NCI-H128 (cell line): ENCODE results near the gene NCAM1.

Experiments used
- DNase-seq: peaks from one replicate; lab custom pipeline; 2025; ENCODE audit not compliant: unreplicated experiment; lab: John Stamatoyannopoulos, UW

NCAM1 gene

DNA sequence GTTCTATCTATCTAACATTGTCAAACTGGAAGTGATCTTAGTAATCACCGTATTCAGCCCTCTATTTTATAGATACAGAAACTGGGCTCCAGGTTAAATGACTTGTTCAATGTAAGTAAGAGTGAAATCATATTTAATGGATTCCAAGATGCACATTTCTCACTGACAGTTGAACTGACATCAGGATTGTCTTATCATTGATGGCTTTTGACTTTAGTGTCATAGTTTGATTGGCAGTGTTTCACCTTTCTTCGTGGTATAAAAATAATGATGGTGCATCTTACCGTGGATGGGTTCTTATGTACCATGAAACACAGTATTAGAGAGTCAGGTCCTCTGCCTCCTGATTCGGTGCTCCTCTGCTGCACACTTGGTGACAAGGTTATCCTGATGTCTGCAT is 123.1 kb downstream of the NCAM1 start:
- no peak for DNase-seq

DNA sequence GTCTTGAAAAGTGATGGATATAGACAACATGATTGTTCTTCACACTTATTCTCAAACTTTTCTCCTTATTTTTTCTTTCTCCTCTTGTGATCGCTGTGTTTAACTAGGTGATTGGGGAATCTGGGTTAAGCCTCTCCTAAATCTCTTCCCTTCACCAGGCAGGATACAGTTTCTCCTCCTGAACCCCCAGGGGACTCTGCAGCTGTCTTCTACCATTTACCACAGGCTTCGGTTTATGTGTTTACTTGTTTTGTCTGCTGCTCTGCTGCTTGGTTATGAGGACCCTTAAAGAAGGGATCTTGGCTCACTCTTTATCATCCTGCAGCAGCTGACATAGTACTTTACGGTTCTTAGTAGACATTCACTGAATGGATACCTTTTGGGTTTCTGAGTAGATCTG is 124.2 kb downstream of the NCAM1 start:
- no peak for DNase-seq

DNA sequence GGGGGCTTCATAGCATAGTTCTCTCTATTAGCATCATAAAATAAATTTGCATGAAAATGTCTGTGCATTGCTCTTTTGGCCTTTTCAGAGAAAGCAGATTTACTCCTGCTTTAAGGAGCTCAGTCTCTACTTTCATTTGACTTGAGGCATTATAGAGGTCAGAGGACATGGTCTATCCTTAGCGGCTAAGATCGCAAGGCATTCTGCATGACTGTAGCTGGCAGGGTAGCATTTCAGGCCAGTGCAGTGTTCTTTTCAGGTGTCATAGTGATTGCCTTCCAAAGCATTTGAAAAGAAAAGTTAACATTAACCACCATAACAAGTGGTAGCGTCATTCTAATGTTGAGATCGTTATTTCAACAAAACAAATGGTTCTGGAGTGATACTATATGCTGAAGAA is 126.5 kb downstream of the NCAM1 start:
- no peak for DNase-seq

DNA sequence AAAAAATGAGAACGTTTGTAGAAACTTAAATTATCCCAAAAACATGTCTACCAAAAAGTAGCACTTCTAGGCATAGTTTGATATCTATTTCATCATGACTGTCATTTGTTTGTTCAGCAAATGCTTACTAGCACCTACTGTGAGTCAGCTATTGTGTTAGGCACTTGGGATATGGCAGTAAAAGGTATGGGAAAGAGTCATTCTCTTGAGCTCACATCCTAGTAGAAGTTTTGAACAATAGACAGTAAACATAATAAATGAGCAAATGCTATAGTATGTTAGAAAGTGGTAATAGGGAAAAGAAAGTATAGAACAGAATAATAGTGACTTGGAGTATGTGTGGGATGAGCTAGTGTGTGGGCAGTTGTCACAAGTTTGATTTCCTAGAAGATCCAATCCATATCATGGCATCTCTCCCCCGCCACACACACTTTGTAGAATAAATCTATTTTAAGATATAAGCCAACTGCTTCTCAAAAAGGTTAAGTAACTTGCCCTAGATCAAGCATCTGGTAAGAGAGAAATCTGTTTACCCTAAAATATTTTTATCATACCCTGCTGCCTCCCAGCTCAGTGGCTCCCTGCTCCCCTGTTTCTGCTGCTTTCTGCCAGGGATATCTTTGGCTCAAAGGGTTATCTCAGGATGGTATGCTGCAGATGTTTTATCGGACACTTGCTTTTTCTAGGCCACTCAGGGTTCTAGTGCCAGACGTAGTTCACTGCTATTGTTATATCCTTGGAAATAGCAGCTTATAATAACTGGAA is 129.7 kb downstream of the NCAM1 start:
- DNase-seq, result no peak

DNA sequence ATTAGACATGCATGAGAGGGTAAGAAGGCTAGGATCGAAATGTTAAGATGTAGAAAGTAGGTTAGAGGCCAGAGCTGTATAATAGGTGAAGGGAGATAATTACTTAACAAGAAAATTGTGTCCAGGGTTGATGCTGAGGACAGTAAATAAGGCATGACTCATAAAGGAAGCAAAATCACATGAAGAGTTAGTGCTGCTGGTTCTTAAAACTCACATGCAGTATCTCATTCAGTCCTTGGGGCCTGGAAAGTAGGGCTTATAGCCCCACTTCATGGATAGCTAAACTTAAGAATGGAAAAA is 130.2 kb downstream of the NCAM1 start:
- DNase-seq, result no peak

DNA sequence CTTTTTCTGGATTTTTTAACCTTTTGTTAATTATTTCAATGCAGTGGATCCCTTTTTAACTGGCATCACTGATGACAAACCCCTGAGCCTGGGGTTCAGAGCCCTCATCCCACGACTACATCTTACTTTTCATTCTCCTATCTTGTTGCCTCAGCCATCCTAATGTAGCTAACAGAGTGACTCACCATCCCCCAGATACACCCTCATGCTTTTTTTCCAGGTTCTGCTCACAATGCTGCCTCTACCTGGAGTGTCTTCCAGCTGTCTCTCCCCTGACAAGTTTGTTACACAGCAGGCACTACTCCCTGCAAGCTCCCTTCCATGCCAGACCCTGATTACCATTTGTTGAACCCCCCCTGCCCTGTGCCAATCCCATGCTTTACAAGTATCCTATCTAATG is 135.4 kb downstream of the NCAM1 start:
- DNase-seq, result no peak

DNA sequence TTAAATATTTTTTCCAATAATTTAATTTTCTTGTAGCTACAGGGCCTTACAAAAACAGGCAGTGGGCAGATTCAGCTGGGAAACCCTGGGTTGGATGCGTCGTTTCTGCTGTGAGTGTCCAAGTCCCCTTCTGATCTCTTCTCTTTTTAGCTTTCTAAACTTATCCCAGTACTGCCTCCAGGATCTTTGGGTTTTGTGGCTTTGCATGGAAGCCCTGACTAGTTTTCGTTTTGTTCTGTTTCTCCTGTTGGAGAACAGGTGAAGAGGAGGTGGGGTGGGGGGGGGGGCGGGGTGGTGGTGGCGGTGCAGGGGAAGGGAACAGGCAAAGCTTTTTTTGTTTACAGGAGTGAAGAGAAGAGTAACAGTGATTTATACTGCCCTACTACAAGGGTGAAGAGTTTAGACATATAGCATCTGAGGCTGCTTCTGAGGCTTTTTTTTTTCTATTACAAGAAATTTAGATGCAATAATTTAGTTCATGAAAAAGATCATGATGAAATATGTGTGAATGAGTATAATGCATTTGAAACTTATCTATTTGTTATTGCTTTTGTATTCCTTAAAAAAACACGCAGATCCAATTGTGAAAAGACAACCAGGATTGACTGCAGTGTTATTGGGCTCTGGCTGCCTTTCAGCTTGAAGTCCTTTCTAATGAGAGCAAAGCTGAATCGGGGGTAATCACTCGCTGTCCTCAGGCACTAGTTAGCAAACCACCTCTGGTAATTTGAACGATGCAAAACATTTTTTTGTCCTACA is 142.9 kb downstream of the NCAM1 start:
- DNase-seq, result no peak

DNA sequence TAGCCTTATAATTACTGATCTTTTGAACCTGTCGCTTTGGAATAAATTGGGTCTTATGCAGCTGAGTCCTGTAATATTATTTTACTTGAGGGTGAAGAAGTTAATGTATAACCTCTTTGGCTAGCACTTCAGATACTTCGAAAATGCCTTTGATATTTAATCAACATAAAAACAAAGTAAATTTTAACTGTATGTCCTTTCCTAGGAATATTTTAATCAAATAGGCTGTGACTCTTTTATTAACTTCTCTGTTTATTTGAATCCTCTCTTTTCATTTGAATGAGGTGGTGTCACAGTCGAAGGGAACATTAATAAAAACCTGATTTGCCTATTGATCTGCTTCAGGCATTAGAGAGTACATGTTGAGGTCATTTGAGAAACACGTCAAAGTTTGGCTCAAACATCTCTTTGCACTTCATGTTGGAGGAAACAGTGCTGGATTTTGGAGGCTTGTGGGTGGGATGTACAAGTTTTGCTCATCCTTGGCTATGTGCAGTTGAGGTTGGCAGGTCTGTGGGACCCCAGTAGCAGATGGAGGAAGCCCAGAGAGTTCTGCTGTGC is 143.6 kb downstream of the NCAM1 start:
- DNase-seq, result no peak

DNA sequence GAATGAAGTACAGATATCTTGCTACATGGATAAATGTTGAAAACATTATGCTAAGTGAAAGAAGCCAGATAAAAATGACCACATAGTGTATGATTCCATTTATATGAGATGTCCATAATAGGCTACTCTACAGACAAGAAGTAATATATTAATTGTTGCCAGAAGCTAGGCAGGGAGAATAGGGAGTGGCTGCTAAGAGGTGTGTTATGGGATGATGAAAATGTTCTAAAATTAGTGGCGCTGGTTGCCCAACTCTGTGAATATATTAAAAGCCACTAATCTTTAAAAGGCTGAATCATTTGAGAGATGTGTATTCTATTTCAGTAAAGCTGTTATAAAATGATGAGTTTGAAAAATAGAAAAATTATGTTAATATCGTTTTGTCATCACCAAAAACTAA is 144.4 kb downstream of the NCAM1 start:
- DNase-seq, result no peak

DNA sequence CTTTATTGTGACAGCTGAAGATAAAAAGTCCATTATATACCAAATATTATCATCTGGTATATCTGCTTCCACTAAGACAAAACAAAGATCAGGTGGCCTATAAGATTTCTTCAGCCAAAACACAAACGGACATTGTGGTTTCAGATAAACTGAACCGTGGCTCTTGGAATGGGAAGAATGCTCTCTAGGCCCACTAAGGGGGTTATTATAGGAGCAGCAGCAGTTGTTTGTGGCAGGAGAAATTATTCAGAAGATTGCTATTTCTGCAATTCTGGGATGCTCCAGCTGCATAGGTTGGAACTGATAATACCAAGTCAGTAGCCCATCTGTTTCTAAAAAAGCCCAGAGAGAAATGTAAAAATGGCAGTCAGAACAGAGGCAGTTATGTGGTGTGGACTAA is 145.3 kb downstream of the NCAM1 start:
- DNase-seq, result no peak

DNA sequence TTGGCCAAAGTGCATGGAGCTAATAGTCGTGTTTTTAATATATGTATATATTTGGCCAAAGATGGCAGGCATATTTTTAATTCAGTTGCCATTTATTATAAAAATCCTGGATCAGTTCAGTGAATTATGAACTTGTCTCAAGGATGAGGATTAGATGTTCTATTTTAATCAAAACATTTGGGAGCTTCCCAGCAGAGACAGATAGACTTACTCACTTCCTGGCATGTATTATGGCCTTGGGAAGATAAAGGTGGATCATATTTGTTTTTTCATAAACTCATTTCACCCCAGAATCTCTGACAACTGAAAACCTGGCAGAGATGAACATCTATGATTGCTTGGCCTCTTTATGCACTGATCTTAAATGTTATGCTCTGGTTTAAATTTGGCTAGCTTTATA is 148.8 kb downstream of the NCAM1 start:
- no peak for DNase-seq

DNA sequence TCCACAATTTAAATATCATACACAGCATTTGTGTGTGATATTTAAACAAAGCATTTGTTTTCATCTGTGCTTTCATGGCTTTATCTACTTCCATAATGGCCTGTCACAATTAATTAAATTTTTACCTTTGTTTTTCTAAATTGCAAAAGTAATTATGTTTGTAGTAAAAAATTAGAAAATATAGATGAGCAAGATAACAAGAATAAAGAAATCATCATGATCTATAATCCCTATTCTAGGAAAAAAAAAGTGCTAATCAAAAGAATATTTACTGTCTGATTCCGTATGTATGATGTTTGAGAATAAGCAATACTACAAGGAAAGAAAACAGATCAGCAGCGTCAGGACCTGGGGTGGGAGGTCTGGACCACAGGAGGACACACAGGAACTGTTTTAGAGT is 149.9 kb downstream of the NCAM1 start:
- DNase-seq, result no peak

DNA sequence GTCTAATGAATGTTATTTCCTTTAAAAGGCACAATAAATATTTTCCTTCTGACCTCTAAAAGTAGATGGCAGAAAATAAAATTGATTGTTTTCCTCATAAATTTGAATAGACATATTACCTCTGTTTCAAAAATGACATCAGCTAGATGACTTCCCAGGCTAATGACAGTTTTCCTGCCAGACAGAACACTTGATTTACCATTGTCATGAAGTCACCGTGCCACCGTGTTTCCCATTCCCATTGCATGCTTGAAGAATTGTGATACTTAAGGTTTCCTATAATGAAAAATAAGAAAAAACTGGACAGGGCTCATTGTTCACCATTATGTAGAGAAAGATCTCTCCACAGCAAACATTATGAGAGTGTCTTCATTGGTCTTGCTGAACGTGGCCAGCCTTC is 151.1 kb downstream of the NCAM1 start:
- DNase-seq, result no peak

DNA sequence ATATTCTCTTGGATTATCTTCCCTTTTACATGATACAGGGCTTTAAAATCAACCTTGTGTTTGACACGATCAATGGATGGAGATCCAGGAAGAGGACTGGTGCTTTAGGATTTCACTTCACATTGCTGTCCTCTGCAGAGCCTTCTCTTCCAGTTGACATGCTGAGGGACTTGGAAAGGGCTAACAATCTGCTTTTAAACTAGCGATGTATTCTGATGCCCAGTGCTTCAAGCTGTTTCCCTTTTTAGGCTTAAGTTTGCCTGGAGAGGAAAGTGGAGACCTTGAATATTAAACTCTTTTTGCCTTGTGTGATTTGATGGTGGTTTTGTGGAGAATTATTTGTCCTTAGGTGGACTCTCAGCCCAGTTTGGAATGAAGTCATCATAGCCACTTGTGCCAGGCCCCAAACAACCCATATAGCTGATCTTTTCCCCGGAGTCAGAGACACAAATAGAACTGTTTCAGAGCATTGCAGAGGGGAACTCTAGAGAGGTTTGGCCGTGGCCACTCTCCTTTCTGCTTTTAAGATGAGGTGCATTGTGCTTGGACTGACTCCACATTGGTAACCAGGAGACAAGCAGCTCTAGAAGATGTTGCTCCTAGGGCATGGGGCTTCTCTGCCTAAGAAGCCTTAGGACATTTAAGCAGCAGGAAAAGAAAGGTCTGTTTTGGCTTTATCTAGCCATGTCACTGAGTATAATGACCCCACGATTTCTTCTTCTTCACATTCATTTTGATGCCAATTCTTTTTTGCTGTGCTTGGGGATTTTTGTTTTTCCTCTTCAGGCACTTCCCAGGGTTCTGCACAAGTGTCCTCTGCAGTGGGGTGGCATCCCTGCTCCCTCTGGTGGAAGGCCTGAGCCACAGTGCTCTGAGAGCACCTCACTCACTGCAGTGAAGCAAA is 152.8 kb downstream of the NCAM1 start:
- DNase-seq, result no peak

DNA sequence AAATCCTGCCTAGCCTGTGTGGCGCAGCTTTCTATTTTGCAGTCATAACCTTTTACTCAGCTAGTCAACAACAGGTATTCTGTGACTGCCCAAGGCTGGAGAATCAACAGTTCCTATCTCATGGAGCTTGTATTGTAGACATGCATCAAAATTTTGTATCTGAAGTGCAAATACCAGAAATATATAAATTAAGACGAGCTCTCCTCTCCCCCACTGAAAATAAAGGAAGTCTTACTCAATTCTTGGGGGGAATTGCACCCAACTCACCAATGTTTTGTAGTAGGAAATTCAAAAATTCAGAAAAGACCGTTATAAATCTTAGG is 153.4 kb downstream of the NCAM1 start:
- no peak for DNase-seq

DNA sequence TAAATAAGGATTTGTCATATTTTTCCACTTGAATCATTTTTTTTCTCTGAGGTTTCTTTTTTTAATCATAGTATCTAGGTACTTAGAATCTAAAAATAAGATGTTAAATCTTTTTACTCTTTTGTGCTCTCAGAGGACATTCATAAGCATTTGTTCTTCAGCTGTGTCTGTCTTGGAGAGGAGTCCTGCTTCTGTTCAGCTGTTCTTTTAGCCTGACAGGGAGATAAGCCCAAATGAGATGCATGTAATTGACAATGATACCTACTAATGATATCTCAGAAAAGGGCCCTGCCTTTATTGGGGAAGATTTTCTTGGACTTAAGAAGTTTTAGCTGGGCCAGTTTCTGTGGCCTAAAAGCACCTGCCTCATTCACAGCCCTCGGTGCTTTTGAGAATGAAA is 156.9 kb downstream of the NCAM1 start:
- no peak for DNase-seq

DNA sequence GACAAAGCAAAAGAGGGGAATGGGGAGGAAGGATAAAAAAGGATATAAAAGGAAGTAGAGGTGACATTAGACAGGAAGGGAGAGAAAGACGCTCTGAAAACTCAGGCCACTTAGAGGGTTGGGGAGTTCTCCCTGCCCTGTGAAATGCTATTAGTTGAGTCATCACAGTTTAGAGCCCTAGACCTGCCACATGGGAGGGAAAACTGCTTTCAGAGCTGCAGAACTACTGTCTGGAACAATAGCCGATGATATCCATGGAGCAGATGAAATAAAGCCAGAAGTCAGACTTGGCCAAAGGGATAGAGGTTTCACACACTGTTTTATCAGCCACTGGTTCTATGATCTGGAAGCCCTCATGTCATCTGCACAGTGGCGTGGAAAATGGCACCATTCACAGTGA is 157.9 kb downstream of the NCAM1 start:
- no peak for DNase-seq

DNA sequence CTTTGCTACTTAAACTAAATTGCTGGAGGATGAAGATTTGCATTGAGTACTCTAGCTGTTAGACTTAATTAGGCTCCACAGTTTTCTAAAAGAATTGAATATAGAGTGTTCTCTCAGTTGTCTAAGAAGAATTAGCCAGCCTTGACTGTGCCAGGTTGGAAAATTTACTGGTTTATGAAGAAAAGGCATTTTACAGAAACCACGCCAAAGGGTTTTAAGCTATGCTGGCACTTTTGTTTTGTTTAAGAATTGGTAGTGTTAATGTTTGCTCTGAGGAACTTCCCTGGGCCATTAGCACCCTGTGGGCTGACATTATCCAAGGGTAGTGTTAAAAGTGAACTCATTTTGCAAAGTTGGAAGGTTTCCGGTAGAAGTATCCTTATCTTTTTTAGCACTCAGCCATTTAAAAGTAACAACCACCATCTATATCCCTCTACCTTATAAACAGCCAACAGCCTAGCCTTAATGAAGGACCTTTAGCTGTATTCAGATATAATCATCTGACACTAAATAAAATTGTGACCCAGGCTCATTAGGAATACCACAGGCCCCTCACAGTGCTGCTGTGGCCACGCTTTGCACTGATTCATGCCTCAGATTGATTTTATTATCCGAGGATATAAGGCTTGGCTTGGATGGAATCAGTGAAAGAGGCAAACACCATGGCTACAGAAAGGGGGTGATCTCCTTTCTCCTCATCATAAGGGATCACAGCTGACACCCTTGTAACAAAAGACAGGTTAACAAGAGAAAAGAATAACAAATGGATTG is 158.9 kb downstream of the NCAM1 start:
- DNase-seq, result no peak

DNA sequence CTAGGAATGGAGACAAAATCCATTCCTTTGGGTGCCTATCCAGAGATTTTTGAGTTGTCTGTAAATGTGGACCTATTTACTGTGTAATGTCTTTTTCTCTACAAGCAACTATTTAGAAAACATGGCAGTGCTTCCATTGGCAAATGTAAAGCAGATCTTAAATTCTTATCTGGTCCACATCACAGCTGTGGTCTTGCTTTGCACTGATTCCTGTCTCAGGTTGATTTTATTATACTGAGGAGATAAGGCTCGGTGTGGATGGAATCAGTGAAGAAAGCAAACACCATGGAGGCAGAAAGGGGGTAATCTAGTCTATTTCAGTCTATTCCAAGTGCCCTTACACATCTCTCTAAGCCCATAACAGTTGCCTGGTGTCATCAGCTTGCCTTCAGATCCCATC is 160.5 kb downstream of the NCAM1 start:
- DNase-seq, result no peak

DNA sequence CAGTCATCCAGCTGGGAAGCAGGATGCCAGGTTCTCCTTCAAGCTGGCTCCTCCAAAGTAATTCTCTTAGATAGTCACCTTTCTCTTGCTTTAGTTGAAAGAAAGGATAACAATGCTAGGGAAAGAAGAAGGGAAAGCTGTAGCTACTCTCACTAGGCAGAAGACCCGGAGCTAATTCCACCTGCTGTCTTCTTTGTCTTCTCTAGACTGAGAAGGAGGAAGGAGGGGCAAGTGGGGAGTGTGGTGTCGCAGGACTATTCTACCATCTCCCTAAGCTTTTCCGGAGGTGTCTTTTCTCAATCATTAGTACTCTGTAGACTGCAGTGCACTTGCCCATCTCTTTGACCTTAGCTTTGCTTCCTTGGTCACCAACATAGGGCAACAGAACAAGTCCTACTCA is 162.8 kb downstream of the NCAM1 start:
- no peak for DNase-seq

DNA sequence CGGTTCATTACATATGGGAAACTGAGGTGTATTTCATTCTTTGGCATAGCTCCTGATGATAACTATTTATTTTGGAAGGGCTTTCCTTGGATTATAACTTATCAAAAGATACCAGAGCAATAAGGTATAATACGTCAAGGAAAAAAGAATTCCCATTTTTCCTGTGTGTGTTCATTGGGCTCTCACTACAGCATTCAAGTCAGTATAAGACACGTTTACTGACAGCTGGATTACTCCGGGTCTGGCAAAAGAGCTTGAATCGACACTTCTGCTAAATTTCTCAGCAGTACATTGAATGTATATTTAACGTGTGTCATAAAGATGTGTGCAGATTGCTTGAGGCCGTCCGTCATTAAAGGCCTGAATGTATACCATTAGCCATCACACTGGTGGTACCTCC is 163.4 kb downstream of the NCAM1 start:
- DNase-seq, result no peak
